ENCODE results near the gene HEPACAM. TPM values are rescaled to one million over a fixed set of nuclear protein-coding genes. Genes with fewer than 3 reads are reported as not detected.

HEPACAM gene
- total RNA-seq, 2 donors from 2014 or later, result not detected

DNA sequence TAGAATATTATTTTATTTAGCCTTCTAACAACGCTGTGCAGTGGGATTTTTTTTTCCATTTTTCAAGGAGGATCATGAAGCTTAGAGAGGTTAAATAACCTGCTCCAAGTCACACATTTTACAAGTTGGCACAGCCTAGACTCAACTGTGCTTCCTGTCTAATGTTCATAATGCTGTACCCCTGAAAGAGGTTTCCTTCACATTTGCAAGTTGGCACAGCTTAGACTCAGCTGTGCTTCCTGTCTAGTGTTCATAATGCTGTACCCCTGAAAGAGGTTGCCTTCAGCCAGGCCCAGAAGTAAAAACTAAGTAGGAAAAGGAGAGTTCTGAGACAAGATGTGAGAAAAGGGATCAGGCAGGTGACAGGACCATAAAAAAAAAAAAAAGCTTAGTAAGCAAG lies 7.9 kb upstream of the HEPACAM start:
- Mint-ChIP-seq H3K4me1 (no peaks in the 10 kb centered on the region), H3K36me3 (ENCODE audit: low read depth) (no peaks in the 10 kb centered on the region), H3K27ac (no peak overlapping the region), H3K4me3 (no peak overlapping the region), H3K27me3 (ENCODE audit: insufficient read depth) (peaks cover 51% of the 10 kb centered on the region), H3K9me3 (peaks cover 2% of the 10 kb centered on the region)
- TF ChIP-seq, protein P1, sequence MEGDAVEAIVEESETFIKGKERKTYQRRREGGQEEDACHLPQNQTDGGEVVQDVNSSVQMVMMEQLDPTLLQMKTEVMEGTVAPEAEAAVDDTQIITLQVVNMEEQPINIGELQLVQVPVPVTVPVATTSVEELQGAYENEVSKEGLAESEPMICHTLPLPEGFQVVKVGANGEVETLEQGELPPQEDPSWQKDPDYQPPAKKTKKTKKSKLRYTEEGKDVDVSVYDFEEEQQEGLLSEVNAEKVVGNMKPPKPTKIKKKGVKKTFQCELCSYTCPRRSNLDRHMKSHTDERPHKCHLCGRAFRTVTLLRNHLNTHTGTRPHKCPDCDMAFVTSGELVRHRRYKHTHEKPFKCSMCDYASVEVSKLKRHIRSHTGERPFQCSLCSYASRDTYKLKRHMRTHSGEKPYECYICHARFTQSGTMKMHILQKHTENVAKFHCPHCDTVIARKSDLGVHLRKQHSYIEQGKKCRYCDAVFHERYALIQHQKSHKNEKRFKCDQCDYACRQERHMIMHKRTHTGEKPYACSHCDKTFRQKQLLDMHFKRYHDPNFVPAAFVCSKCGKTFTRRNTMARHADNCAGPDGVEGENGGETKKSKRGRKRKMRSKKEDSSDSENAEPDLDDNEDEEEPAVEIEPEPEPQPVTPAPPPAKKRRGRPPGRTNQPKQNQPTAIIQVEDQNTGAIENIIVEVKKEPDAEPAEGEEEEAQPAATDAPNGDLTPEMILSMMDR (conservative IDR thresholded peaks at IDR 0.05), result no peak
- no peak overlapping the region for H3K4me3 ChIP-seq (ENCODE audit: low read length)
- H3K4me1 ChIP-seq (ENCODE audit: control insufficient read depth, insufficient read depth, low read length), result no peaks in the 10 kb centered on the region
- no peaks in the 10 kb centered on the region for H3K9me3 ChIP-seq (ENCODE audit: control insufficient read depth, low read length)
- H3K27me3 ChIP-seq (ENCODE audit: control insufficient read depth, insufficient read depth, low read length, poor library complexity, severe bottlenecking), result peaks cover 29% of the 10 kb centered on the region
- H3K36me3 ChIP-seq (ENCODE audit: control insufficient read depth, insufficient read depth, low read length), result no peaks in the 10 kb centered on the region
- WGBS, 2 experiments (ENCODE audit: insufficient coverage in 1 of 2, insufficient read length in 1 of 2), result 85 to 100% methylated on average over 1 of the region's 1 CpG
- DNase-seq, result no peak
- H3K27ac ChIP-seq (ENCODE audit: low read depth, low read length), result no peak overlapping the region
- H3K9ac ChIP-seq (ENCODE audit: extremely low read depth, low read length, poor library complexity, severe bottlenecking), result no peak overlapping the region

DNA sequence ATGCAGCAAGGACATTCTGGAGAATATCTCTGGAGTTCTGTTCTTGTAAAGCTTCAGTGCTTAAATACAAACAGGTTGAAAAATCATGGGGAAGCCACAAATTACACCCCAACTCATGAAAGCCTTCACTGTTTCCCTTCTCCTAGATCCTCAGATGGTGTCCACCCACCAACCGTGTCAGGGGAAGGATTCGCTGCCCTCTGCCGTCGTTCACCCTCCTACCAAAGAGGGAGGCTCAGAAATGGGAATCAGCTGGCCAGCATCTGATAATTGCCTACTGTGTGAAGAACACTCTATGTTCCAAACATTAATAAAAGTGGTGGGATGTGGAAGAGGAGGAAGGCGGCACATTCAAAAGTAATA lies 7.4 kb upstream of the HEPACAM start:
- H3K9me3 ChIP-seq (ENCODE audit: control insufficient read depth, low read length), result no peaks in the 10 kb centered on the region
- H3K27me3 ChIP-seq (ENCODE audit: control insufficient read depth, insufficient read depth, low read length, poor library complexity, severe bottlenecking), result peaks cover 28% of the 10 kb centered on the region
- Mint-ChIP-seq H3K27ac (no peak overlapping the region), H3K36me3 (ENCODE audit: low read depth) (no peaks in the 10 kb centered on the region), H3K4me3 (no peak overlapping the region), H3K27me3 (ENCODE audit: insufficient read depth) (peaks cover 50% of the 10 kb centered on the region), H3K9me3 (no peaks in the 10 kb centered on the region), H3K4me1 (no peaks in the 10 kb centered on the region)
- no peak overlapping the region for H3K4me3 ChIP-seq (ENCODE audit: low read length)
- WGBS, 2 experiments (ENCODE audit: insufficient coverage in 1 of 2, insufficient read length in 1 of 2), result 80% methylated on average over 5 of the region's 5 CpGs; no CpG with 5 or more reads in 1 of the 2 experiments
- H3K27ac ChIP-seq (ENCODE audit: low read depth, low read length), result no peak overlapping the region
- TF ChIP-seq, protein P1 (conservative IDR thresholded peaks at IDR 0.05), result no peak
- no peaks in the 10 kb centered on the region for H3K4me1 ChIP-seq (ENCODE audit: control insufficient read depth, insufficient read depth, low read length)
- no peak overlapping the region for H3K9ac ChIP-seq (ENCODE audit: extremely low read depth, low read length, poor library complexity, severe bottlenecking)
- no peaks in the 10 kb centered on the region for H3K36me3 ChIP-seq (ENCODE audit: control insufficient read depth, insufficient read depth, low read length)
- no peak for DNase-seq

GRCh38 chr11:124942466-124943253 lies 6.8 kb upstream of the HEPACAM start:
- Histone ChIP-seq H3K9me3 (ENCODE audit: control insufficient read depth, low read length) (no peaks in the 10 kb centered on the region), H3K27ac (ENCODE audit: low read depth, low read length) (peak overlapping the region; percentile 39), H3K9ac (ENCODE audit: extremely low read depth, low read length, poor library complexity, severe bottlenecking) (no peak overlapping the region), H3K4me1 (ENCODE audit: control insufficient read depth, insufficient read depth, low read length) (no peaks in the 10 kb centered on the region), H3K27me3 (ENCODE audit: control insufficient read depth, insufficient read depth, low read length, poor library complexity, severe bottlenecking) (peaks cover 34% of the 10 kb centered on the region), H3K4me3 (ENCODE audit: low read length) (no peak overlapping the region), H3K36me3 (ENCODE audit: control insufficient read depth, insufficient read depth, low read length) (no peaks in the 10 kb centered on the region)
- no peak for DNase-seq
- 78 to 81% methylated on average over 4 to 6 of the region's 6 CpGs for WGBS, 2 experiments (ENCODE audit: insufficient coverage in 1 of 2, insufficient read length in 1 of 2)
- Mint-ChIP-seq H3K9me3 (no peaks in the 10 kb centered on the region), H3K36me3 (ENCODE audit: low read depth) (no peaks in the 10 kb centered on the region), H3K4me1 (no peaks in the 10 kb centered on the region), H3K4me3 (no peak overlapping the region), H3K27ac (no peak overlapping the region), H3K27me3 (ENCODE audit: insufficient read depth) (peaks cover 44% of the 10 kb centered on the region)
- TF ChIP-seq, protein P1 (conservative IDR thresholded peaks at IDR 0.05), result no peak
